Measurements from ENCODE around the gene MORF4L1.

DNA sequence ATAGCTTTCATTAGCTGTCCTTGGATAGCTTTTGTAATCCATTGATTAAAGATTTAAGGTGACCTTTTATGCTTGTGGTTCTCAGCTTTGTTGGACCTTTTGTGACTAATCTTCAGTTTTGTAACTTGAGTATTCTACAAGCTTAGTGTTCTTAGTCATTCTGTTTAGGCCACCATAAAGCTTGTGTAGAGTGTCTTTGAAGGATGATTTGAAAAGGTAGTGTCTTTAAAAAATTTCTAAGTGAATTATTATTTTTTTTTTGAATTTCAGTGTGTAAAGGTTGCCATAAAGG, 7.5 kb downstream of the MORF4L1 start:
- TF ChIP-seq, protein P1, sequence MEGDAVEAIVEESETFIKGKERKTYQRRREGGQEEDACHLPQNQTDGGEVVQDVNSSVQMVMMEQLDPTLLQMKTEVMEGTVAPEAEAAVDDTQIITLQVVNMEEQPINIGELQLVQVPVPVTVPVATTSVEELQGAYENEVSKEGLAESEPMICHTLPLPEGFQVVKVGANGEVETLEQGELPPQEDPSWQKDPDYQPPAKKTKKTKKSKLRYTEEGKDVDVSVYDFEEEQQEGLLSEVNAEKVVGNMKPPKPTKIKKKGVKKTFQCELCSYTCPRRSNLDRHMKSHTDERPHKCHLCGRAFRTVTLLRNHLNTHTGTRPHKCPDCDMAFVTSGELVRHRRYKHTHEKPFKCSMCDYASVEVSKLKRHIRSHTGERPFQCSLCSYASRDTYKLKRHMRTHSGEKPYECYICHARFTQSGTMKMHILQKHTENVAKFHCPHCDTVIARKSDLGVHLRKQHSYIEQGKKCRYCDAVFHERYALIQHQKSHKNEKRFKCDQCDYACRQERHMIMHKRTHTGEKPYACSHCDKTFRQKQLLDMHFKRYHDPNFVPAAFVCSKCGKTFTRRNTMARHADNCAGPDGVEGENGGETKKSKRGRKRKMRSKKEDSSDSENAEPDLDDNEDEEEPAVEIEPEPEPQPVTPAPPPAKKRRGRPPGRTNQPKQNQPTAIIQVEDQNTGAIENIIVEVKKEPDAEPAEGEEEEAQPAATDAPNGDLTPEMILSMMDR (IDR thresholded peaks at IDR 0.05) = no peak
- no peak for TF ChIP-seq POLR2A (IDR thresholded peaks at IDR 0.05)

Data from uterus (tissue), 2 donors.